Kidney tubule cell (primary cell): ENCODE data around the gene SETMAR.
"Not testable (repeated sequence)": the region's sequence is repeated elsewhere in the genome, so short reads cannot be mapped to it uniquely, and the experiment has no call there.

Source experiments
- DNase-seq: peaks from one replicate; pipeline ENCODE4 v3.0.0-alpha.2; 2018; ENCODE audit warnings: low spot score

SETMAR gene

GRCh38 chr3:4303187-4304123 is at the start of gene SETMAR:
TSS of gene SETMAR (plus strand) at chr3:4303369. CDS start at chr3:4303371, 2 bp downstream.
- DNase-seq = peak; percentile 82

DNA sequence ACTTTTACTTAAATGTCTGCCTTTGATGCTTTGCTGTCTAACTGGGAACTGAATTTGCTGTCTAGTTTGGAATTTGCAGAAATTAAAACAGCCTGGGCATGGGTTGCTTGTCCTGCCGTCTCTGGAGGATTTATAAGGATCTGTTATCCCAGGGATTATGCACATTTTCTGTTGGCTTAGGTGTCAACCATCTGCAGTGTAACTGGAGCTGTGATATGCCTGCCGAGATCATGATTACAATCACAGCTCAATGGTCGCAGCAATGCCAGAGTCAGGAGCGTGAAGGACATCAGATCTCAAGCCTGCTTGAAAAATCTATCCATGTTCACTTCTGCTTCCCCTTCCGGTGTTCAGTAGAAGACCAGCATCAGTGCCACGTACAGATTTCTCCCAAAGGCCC is 41.8 kb upstream of the SETMAR start:
- no peak for DNase-seq

- no peak for DNase-seq
These were observed 39.1 kb upstream of the SETMAR start for GRCh38 chr3:4264040-4264439.

DNA sequence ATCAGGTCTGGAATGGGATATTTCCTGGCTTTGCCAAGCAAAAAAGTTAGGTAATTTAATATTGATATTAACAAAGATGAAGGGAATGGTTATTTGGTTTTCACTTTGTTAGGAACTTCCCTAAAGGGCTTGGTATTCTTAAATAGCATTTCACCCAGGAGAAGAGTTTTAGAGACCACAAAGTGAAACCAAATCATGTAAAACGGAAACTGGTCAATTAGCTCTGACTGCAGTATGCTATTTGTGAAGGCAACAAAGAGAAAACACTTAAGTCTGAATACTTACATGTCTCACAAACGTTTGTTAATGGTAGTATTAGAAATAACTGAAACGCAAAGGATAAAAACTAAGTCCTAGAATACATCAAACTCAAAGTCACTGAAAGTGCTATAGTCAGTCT is 32.4 kb upstream of the SETMAR start:
- no peak for DNase-seq

GRCh38 chr3:4271834-4272233 is 31.3 kb upstream of the SETMAR start:
- peak; percentile 43 for DNase-seq

GRCh38 chr3:4279516-4280105 is 23.6 kb upstream of the SETMAR start:
- no peak for DNase-seq

GRCh38 chr3:4281991-4282390 is 21.2 kb upstream of the SETMAR start:
- DNase-seq = no peak

GRCh38 chr3:4284865-4285264 is 18.3 kb upstream of the SETMAR start:
- DNase-seq = no peak

DNA sequence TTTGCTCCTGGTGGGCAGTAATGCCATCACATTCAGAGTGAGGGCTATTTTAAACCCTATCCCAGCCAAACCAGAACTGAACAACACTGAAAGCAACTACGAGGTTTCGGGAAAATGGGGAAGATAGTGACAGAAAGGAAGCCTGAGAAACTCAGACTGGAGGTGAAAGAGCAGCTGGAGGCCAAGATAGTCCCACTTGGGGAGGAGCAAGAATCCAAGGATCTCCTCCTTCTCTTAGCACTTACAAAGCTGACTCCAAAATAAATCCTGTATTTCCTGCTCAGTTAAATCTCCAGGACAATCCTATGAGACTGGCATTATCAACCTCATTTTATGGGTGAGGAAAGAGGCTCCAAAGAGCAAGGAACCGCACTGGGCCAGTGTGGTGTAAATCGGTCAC is 14.1 kb upstream of the SETMAR start:
- DNase-seq = no peak

DNA sequence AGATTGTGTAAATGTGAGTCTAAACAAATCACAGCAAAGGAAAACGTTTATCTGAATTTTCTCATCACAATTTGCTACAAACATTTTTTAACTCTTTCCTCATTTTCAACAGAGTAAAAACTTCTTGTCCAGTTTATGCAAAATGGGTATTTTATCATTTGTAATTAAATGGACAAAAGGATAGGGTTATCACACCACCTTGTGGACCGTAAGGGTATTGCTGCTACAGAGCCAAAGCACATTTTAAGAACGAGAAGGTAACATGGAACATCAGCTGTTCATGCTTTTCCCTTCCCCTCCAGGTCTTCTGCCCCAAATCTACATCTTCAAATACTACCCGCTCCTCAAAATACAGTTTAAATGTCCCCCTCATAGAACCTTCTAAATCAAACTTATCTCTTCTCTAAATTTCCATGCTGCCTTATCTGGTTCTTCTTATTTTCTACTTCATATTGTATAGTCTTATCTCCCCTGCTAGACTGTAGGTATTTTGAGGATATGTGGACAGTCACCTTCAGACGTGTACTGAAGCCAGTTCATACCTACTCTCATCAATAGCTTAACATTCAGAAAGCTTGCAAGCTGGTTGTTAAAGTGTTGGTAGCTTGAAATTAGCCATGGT is 12.8 kb upstream of the SETMAR start:
- DNase-seq = peak; percentile 50

GRCh38 chr3:4292301-4292700 is 10.9 kb upstream of the SETMAR start:
- no peak for DNase-seq

DNA sequence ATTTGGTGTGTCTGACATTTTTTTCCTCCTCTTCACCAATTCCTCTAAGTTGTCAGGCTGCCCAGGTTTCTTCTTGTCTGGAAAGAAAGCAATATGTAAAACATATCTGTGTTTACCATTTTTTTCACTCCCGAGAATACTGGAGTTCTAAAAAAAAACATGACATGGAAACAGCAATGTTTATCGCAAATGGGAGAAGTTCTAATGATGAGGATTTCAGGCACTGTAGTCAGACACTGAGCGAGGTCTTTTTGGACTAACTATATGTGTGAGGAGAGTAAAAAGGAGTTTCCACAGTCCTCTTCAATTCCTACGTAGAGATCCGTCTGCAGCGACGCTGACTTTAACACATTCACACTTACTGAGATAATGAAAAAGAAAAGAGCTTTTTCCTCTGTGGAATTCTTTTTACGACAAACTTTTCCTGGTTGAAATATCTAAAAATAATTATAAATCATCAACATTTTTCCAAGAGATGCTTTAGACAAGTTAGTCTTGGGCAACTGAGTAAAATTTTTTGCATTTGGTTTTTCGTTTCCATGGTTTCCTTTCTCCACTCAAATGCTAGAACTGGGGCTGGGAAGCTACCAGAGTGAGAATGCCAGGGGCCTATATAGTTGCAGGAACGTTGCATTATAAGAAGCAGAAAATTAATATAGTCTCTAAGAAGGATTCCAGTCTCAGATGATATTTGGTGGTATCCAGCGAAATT is 8.4 kb upstream of the SETMAR start:
- DNase-seq = no peak

DNA sequence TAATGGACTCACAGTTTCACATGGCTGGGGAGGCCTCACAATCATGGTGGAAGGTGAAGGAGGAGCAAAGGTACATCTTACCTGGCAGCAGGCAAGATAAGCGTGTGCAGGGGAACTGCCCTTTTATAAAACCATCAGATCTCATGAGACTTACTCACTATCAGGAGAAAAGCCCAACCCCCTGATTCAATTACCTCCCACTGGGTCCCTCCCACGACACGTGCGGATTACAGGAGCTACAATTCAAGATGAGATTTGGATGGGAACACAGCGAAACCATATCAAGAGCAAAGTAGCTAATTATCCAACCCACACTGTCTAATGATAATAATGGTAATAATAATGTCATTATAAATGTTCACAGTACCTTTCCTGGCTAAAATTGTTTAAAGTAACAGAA is 6.7 kb upstream of the SETMAR start:
- not testable (repeated sequence) for DNase-seq

GRCh38 chr3:4297486-4297885 is 5.7 kb upstream of the SETMAR start:
- no peak for DNase-seq

GRCh38 chr3:4302747-4303146 is 422 bp upstream of the SETMAR start:
- no peak for DNase-seq

- not testable (repeated sequence) for DNase-seq
These were observed 2.0 kb downstream of the SETMAR start for GRCh38 chr3:4305210-4305609.

DNA sequence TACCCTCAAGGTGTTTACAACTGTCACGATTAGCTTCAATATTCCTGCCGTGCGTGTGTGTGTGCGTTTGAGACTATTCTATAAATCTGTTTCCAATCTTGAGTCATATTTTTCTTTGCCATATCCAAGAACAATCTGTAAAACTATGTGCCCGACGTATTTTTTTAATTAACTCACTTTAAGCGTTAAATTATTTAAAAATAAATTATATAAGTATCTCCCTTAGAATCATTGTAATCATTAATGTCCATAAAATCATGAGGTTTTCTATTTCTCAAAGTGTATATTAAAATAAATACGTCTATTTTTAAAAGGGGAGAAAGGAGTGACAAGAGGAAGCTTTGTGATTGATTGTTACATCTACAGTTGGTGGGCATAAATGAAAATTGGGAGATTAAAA is 2.9 kb downstream of the SETMAR start:
- no peak for DNase-seq

GRCh38 chr3:4306860-4307259 is 3.7 kb downstream of the SETMAR start:
- no peak for DNase-seq

DNA sequence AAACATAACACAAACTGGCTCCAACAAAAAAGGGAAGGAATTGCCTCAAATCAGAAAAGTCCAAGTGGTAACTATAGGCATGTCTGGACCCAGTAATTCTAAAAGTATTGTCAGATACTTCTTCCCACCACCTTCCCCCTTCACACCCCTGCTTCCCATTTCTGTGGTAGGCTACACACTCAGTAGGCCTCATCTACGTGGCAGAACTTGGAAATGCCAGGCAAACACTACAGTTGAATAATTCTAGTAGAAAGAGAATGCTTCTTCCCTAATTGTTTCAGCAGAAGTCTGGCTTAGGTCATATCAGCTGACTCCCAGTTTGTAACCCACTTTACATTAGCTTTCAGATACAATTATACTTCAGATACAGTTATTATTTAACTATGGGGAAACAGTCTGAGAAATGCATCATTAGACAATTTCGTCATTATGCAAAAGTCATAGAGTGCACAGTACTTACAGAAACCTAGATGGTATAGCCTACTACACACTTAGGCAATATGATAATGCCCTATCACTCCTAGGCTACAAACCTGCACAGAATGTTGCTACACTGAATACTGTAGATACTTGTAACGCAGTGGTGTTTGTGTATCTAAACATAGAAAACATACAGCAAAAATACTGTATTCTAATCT is 6.4 kb downstream of the SETMAR start:
- peak; percentile 21 for DNase-seq

- no peak for DNase-seq
These were observed 7.8 kb downstream of the SETMAR start for GRCh38 chr3:4310971-4311370.

GRCh38 chr3:4311496-4311895 is 8.3 kb downstream of the SETMAR start:
- DNase-seq = no peak
